T47D (cell line): ENCODE results near the gene COL6A2.

Experiments used
- DNase-seq, 2 experiments: peaks; one replicate each; pipeline versions ENCODE4 v3.0.0 to v3.0.0-alpha.2; 2011 to 2012; ENCODE audit warnings: low read depth in 1 of 2, low spot score in 1 of 2
- JUND ChIP-seq: IDR thresholded peaks from 2 replicates; pipeline ENCODE4 v1.6.1; 2012; ENCODE audit warnings: low read depth
- in situ Hi-C: cut with HindIII; loops from 2 replicates; pipeline ENCODE4 v1.10.0; 2016; ENCODE audit warnings: low sequenced_read_pairs, low pct_unique_long_range_greater_than_20kb

The COL6A2 gene

DNA sequence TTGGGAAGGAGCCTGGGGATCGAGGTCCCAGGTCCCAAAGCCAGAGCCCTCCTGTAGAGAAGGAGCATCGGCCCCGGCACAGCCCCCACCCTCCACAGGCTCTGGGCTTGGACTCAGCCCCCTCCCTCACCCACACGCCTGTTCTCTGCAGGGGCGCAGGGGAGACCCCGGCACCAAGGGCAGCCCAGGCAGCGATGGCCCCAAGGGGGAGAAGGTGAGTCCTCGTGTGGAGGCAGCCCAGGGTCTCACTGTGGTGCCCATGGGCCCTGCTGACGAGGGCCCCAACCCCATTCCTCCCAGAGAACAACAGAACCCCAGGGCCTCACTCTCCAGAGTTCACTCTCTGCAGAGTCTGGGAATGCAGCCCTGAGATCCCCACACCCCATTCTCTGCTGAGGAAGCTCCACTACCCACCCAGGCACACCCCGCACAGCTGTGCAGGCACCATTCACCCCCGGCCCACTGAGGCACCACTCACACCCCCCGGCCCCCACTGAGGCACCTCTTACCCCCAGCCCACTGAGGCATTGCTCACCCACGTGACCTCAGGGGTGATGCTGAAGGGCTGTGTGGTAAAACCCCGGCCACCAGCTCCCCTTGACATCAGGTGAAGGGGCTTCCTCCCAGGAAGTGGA, 21.8 kb downstream of the COL6A2 start:
- in situ Hi-C loops = no loop called here
- TF ChIP-seq JUND = no peak
- no peak for DNase-seq

DNA sequence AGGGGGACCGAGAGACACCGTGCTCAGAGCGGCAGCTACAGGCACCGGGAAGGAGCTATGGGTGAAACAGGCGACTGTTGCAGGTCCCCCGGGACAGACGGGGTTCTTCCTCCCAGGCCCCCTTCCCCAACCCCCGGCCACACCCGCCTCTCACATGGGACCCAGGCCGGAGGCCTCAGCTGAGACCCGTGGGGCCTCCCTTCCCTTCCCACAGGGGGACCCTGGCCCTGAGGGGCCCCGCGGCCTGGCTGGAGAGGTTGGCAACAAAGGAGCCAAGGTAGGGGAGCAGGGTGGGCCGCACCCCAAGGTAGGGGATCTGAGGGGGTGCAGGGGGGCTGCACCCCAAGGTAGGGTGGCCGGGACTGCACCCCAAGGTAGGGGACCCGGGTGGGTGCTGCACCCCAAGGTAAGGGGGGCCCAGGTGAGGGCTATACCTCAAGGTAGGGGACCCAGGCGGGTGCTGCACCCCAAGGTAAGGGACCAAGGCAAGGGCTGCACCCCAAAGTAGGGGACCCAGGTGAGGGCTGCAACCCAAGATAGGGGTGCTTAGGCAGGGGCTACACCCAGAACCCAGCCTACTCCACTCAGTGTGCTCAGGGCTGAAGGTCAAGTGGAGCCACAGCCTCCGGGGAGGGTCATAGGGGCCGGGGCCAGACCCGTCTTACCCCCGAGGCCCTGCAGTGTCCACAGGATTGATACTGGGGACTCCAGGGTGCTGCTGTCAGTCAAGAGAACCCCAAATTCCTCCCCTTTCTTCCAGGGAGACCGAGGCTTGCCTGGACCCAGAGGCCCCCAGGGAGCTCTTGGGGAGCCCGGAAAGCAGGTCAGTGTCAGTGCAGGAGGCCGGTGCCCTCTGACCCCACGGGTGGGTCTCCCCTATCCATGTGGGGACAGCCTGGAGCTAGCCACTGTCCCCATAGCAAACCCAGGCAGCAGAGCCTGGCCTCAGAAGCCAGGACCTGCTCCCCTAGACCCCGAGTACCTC, 22.7 kb downstream of the COL6A2 start:
- no peak for TF ChIP-seq JUND
- DNase-seq = no peak
- in situ Hi-C loops = no loop called here

DNA sequence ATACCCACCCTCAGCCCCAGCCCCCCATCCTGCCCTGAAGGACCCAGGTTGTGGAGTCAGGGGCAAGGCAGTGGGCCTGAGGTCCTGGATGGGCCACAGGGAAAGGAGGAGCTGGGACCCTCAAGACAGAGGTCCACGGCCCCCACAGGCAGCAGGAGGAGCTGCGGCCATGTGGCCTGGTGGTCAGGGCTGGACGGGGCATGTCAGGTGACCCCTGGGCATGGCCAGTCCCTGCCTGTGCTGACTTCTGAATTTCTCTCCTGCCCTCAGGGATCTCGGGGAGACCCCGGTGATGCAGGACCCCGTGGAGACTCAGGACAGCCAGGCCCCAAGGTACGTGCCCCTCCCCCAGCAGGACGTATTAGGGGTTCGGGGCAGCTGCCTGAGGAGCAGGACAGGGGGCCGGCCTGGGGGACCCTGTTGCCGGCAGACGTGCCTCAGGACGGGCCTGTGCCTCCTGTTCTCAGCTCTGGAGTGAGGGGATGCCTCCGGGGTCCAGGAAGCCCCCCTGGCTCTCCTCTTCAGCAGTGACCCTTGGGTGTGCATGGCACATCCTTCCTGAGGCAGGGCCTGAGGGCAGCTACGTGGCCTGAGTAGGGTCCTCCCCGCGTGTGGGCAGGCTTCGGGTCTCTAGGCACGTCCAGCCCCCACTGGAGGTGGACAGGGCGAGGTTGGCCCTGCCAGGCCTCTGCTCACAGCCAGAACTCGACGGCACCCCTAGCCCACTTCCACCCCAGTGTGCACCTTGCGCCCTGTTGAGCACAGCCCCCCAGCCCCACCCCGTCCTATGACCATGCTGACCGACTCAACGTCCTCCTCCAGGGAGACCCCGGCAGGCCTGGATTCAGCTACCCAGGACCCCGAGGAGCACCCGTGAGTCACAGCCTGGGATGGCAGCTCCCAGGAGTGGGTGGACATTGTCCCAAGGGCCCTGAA, 23.6 kb downstream of the COL6A2 start:
- in situ Hi-C loops = no loop called here
- TF ChIP-seq JUND = no peak

DNA sequence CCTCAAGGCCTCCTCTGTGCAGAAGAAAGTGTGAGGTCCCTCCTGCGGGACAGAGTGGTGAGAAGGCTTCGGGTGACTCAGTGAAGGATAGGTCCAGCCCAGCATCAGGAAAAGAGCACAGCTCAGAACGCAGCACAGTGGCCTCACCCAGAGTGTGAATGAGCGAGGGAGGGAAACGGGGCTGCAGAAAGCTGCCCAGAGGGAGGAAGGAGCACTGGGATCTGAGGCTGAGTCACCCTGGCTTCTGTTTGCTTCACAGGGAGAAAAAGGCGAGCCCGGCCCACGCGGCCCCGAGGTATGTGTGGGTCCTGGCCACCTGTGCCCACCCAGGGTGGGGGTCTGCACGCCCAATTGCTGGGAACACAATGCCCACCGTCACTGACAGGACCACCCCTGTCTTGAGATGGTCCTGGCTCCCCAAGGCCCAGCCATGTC, 24.3 kb downstream of the COL6A2 start:
- in situ Hi-C loops = no loop called here
- no peak for TF ChIP-seq JUND
- DNase-seq = no peak

More for the DNA sequence above, 23.6 kb downstream of the COL6A2 start:
- DNase-seq = no peak

DNA sequence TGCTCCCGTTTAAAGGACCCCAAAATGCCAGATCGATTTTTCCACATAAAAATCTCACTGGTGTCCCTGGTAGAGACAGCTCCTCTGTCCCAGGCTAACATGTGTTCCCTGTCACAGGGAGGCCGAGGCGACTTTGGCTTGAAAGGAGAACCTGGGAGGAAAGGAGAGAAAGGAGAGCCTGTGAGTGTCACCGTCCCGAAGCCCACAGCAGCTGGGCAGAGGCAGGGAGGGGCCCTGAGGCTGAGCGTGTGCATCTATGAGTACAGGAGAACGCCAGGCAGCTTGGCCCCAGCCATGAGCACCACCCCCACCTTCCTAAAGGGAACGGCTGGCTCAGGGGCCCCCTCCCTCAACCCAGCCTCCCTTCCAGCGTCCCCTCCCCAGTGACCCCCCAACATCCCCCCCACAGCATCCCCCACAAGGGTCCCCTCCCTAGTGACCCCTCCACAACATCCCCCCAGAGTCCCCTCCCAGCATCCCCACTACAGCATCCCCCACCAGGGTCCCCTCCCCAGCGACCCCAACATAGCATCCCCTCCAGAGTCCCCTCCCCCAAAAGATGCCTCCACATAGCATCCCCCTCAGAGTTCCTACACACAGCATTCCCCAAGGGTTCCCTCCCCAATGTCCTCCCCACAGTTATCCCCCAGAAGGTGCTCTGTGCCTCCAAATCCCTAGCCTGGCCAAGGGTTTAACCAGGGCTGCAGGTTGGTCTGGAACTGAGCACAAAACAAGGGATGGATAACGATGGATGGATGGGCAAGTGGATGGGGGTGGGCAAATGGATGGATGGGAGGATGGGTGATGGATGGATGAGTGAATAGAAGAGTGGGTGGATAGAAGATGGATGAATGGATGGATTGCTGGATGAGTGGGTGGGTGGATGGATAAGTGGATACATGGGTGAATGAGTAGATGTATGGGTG, 25.1 kb downstream of the COL6A2 start:
- DNase-seq = no peak
- in situ Hi-C loops = no loop called here
- no peak for TF ChIP-seq JUND

DNA sequence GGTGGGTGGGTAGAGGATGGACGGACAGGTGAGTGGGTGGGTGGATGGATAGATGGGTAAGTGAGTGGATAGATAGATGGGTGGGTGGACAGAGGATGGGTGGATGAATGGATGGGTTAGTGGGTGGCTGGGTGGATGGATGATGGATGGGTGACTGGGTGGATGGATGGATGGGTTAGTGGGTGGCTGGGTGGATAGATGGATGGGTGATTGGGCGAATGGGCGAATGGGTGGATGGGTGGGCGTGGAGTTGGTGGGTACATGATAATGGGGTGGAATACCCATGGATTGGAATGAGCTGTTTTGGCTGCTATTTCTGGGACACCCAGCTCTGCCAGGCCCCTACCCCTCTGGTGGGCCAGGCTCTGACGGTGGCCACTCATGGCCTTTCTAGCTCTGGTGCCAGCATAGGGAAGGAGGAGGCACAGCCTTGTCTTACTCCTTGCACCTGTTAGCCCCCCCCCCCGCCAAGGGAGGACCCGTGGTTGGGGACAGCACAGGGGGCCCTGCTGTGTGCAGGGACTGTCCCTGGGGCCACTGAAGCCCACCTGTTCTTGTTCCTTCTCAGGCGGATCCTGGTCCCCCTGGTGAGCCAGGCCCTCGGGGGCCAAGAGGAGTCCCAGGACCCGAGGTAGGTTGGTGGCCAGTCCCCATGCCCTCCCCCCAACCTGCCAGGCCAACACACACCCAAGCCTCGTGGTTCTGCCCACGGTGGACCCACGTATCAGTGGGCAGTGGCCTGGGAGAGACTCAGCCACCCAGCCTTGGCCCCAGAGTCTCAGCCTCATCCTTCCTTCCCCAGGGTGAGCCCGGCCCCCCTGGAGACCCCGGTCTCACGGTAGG, 26.4 kb downstream of the COL6A2 start:
- DNase-seq = no peak
- no peak for TF ChIP-seq JUND
- in situ Hi-C loops = no loop called here

DNA sequence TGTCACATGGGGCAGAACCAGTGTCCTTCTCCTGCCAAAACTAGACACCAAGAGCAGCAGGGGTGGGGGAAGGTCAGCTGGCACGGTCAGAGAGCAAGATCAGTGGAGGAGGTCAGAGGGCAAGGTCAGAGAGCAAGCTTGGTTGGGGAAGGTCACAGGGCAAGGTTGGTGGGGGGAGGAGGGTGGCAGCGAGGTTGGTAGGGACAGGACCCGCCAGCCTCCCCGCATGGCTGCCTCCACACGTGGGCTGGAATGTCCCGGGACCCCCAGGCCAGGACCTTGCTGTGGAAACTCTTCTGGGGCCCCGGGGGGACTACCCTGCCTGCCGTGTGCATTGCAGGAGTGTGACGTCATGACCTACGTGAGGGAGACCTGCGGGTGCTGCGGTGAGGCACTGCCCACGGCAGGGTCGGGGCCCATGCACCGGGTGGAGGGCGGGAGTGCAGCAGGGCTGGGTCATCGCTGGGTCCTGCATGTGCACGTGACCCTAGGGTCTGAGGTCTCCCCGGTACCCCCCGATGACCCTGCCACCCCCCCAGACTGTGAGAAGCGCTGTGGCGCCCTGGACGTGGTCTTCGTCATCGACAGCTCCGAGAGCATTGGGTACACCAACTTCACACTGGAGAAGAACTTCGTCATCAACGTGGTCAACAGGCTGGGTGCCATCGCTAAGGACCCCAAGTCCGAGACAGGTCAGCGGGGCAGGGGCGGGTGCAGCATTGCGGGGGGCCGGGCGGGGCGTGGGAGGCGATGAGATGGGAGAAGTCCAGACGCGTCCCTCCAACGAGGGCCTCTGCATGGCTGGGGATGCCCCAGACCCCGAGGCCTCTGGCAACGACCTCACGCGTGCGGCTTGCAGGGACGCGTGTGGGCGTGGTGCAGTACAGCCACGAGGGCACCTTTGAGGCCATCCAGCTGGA, 27.3 kb downstream of the COL6A2 start:
- in situ Hi-C loops = no loop called here
- no peak for DNase-seq

DNA sequence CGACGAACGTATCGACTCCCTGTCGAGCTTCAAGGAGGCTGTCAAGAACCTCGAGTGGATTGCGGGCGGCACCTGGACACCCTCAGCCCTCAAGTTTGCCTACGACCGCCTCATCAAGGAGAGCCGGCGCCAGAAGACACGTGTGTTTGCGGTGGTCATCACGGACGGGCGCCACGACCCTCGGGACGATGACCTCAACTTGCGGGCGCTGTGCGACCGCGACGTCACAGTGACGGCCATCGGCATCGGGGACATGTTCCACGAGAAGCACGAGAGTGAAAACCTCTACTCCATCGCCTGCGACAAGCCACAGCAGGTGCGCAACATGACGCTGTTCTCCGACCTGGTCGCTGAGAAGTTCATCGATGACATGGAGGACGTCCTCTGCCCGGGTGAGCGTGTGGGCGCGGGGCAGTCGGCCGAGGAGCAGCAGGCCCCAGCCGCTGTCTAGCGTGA, 28.0 kb downstream of the COL6A2 start:
- no peak for TF ChIP-seq JUND
- in situ Hi-C loops = no loop called here
- no peak for DNase-seq

More for the DNA sequence above, 27.3 kb downstream of the COL6A2 start:
- TF ChIP-seq JUND = no peak

DNA sequence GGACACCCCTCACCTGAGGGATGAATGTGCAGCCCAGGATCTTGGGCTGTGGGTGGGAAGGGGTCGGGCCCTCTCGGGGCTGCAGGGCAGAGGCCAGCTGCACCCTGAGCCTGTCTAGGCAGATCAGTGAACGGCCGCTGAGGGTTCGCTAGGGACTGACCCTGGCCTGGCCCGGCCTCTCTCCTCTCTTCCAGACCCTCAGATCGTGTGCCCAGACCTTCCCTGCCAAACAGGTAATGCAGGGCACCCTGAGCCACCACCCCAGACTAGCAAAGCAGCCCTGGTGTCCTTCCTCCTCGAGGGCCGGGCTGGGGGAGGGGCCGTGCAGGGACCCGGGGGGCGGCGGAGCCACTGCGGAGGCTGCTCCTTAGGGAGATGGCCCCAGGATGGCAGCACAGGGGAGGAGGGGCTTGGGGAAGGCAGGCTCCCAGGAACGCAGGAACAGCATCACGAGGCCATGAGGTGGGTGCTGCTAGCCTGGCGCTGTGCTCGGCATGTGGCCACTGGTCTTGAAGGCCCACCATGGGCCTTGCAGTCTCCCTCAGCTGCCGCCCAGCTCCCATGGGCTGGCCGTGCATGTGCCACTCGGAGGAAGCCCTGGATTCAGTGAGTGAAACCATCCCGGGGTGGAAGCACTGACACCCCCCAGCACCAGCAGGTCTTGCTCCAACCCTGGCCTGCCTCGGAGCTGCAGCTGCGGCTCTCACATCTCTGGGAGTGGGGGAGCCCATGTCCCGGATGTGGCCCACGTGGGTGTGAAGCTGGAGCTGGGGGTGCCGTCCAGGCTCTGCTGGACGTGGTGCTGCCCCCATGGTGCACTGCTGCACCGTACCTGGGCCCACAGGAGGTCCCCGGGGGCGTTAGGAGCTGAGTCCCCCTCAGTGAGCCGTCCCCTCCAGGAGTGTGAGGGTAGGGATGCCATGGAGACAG, 28.7 kb downstream of the COL6A2 start:
- DNase-seq = no peak
- TF ChIP-seq JUND = no peak
- in situ Hi-C loops = no loop called here
